HG02852 (cell line): ENCODE data around the gene CLDN22.

Experiments used
- ATAC-seq: cut with Tn5 transposase; IDR thresholded peaks from one replicate; pipeline ENCODE4 v1.9.1; 2021; ENCODE audit warnings: mild to moderate bottlenecking, moderate library complexity; ENCODE audit not compliant: unreplicated experiment

Gene CLDN22

DNA sequence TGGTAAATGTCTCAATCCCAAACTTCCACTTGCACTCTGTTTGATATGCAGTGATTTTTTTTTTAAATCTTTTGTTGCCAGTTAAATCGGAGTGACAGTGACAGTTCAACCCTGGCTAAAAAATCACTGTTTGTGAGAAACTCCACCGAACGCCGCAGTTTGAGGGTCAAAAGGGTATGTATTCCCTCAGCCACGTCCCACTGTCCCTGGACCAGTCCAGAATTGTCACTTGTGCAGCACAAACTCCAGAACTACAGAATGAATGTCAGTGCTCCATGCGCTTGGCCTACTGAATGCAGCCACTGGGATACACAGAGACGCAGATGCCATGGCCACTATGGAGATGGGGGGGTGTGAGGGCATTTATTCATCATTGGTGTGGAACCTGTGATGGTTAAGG is 34.2 kb downstream of the CLDN22 start:
- ATAC-seq, result no peak

DNA sequence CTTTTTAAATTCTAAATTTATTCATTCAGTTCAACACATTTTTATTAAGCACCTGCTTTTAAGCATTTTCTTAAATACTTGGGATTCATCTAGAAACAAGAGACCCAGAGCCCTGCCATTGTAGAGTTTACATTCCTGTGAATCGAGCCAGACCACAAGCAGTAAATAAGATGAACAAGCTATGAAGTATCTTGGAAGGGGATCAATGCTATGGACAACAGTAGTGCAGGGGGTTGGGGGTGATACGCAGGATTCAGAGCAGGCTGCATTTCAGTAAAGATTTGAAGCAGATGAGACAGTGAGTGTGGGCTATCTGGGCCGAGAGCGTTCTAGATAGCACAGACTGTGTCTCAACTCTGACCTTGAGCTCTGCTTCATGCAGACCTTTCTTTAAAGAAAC is 35.1 kb downstream of the CLDN22 start:
- no peak for ATAC-seq

DNA sequence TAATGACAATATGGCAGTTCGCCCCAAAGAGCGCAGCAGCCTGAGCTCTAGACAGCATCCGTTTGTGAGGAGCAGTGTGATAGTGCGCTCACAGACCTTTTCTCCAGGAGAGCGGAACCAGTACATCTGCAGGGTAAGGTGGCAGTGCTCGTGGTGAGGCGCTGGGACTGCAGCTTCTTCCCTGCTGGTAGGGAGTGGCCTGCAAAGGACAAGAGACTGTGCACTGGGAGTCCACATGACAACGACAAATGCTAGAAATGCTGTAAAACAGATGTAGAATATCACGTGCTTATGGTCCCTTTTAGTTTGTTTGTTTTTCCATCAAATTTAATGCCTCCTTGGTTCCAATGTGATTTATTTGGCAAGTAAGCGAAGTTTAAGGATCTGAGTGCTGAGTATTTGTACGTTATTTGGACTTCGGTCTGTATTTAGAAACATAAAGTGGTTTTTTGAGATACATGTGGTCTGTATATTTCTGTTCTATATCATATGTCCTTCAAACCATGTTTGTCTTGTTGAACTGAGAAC is 35.8 kb downstream of the CLDN22 start:
- ATAC-seq, result no peak

DNA sequence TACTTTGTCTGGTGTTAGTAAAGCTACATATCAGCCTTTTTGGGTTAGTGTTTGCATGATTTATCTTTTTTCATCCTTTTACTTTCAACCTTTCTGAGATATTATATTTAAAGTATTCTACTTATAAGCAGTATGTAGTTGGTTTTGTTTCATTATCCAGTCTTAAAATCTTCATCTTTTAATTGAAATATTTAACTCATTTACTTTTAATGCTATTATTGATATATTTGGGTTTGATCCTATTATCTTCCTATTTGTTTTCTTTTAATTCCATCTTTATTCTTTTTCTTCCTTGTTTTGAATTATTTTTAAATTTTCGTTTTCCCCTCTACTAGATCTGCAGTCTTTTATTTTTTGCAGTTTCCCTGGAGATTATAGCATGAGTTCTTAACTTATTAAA is 44.0 kb downstream of the CLDN22 start:
- no peak for ATAC-seq

DNA sequence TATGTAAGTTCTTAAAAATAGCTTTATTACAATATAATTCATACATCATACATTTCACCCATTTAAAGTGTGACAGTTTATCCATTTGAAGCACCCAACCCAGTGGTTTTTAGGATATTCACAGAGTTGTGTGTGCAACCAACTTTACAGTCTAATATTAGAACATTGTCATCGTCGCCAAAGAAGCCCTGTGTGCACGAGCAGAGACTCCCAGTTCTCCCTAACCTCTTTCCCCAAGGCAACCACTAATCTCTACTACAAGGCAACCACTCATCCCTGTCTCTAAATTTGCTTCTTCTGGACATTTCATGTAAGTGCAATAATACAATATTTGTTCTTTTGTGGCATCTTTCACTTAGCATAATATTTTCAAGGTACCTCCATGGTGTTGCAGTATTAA is 47.7 kb downstream of the CLDN22 start:
- no peak for ATAC-seq

DNA sequence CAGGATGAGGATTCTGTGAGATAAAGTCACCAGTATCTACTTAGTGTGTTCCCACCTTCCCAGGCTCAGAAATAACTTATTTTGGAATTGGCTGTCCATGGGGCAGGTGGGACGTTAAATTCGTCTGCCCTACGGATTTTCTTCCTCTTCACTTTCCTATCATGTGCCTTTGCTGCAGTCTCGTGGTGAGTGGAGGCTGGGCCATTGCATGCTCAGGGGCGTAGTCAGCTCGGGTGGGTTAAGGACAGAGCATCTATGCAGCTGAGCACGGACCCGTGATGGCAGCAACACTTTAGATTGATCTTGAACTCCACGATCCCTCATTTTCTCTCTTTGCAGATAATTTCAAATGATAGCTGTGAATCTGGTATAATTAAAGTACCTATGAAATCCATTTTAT is 51.5 kb downstream of the CLDN22 start:
- no peak for ATAC-seq
